DND-41 (cell line): ENCODE measurements around the gene LHPP.
A peak's percentile ranks its signal among the peaks of the same experiment; 100 is the strongest.

ENCODE experiments used
- ATAC-seq: fragments of 200-7000 bp; cut with Tn5 transposase; 3 replicates; pipeline ENCODE4 v1.9.1; 2021; ENCODE audit warnings: low read depth; ENCODE audit not compliant: insufficient read depth
- DNase-seq: peaks from one replicate; pipeline ENCODE4 v3.0.0-alpha.2; 2020
- H2AFZ ChIP-seq: 2 replicates; pipeline ENCODE4 v1.6.0; 2012; ENCODE audit warnings: low read depth, low read length
- H3K27ac ChIP-seq: 2 replicates; pipeline ENCODE4 v1.5.1; 2012; ENCODE audit warnings: low read length, inconsistent platforms
- H3K27me3 ChIP-seq: fragments of 200-600 bp; sonication (generic); 2 replicates; pipeline ENCODE4 v1.6.0; 2012; ENCODE audit warnings: low read length, mild to moderate bottlenecking, inconsistent platforms; ENCODE audit not compliant: insufficient read depth, poor library complexity
- H3K36me3 ChIP-seq: 2 replicates; pipeline ENCODE4 v1.5.1; 2012; ENCODE audit warnings: low read length, inconsistent platforms; ENCODE audit not compliant: insufficient read depth
- H3K4me1 ChIP-seq: 2 replicates; pipeline ENCODE4 v1.5.1; 2012; ENCODE audit warnings: mild to moderate bottlenecking, low read length; ENCODE audit not compliant: insufficient read depth
- H3K4me2 ChIP-seq: 2 replicates; pipeline ENCODE4 v1.6.0; 2012; ENCODE audit warnings: mild to moderate bottlenecking, moderate library complexity, low read length, inconsistent platforms; ENCODE audit not compliant: insufficient read depth
- H3K4me3 ChIP-seq, 2 experiments: fragments of 200-600 bp in 1 of 2; shearing (Covaris generic) in 1 of 2; 2 replicates each; pipeline ENCODE4 v1.5.1; 2012 to 2016; ENCODE audit warnings: inconsistent platforms in 2 of 2, low read length in 2 of 2, mild to moderate bottlenecking in 2 of 2, low read depth in 1 of 2, moderate library complexity in 1 of 2
- H3K79me2 ChIP-seq: 2 replicates; pipeline ENCODE4 v1.6.0; 2012; ENCODE audit warnings: low read length, inconsistent platforms; ENCODE audit not compliant: insufficient read depth
- H3K9ac ChIP-seq: 2 replicates; pipeline ENCODE4 v1.6.0; 2012; ENCODE audit warnings: low read depth, mild to moderate bottlenecking, inconsistent platforms, low read length, moderate library complexity
- H3K9me3 ChIP-seq: 2 replicates; pipeline ENCODE4 v1.5.1; 2012; ENCODE audit warnings: low read length, moderate library complexity, mild to moderate bottlenecking, inconsistent platforms; ENCODE audit not compliant: insufficient read depth, severe bottlenecking
- H4K20me1 ChIP-seq: 2 replicates; pipeline ENCODE4 v1.6.0; 2012; ENCODE audit warnings: low read length; ENCODE audit not compliant: insufficient read depth
- CTCF ChIP-seq: IDR thresholded peaks from 2 replicates; pipeline ENCODE4 v1.5.1; 2012; ENCODE audit warnings: borderline replicate concordance, low read length, moderate library complexity, mild to moderate bottlenecking; ENCODE audit not compliant: poor library complexity, severe bottlenecking; ENCODE audit errors: extremely low read depth
- EZH2 ChIP-seq: IDR thresholded peaks from 3 replicates; pipeline ENCODE4 v1.6.1; 2012; ENCODE audit warnings: borderline replicate concordance, low read depth, mild to moderate bottlenecking, moderate library complexity, low read length, inconsistent platforms; ENCODE audit not compliant: severe bottlenecking

Gene LHPP

GRCh38 chr10:124637746-124638145 lies 176.1 kb downstream of the LHPP start:
- no peak for DNase-seq
- no peak for TF ChIP-seq CTCF
- no peak for TF ChIP-seq EZH2
- no peak for ATAC-seq
- Histone ChIP-seq H3K9me3 (peaks cover 2% of the 10 kb centered on the region), H3K4me2 (no peak overlapping the region), H3K36me3 (peaks cover 82% of the 10 kb centered on the region), H3K9ac (no peak overlapping the region), H4K20me1 (peaks cover 5% of the 10 kb centered on the region), H3K27me3 (no peaks in the 10 kb centered on the region), H2AFZ (no peak overlapping the region), H3K79me2 (peaks cover 99% of the 10 kb centered on the region), H3K4me1 (peaks cover 81% of the 10 kb centered on the region), H3K27ac (peak overlapping the region; percentile 70), H3K4me3 (no peak overlapping the region)

- no peaks in the 10 kb centered on the region for H3K27me3 ChIP-seq
- peaks cover 85% of the 10 kb centered on the region for H3K36me3 ChIP-seq
- H3K9ac ChIP-seq, result no peak overlapping the region
- H3K79me2 ChIP-seq, result peaks cover 99% of the 10 kb centered on the region
- H4K20me1 ChIP-seq, result peaks cover 5% of the 10 kb centered on the region
- TF ChIP-seq EZH2 (no peak), CTCF (no peak)
- peaks cover 2% of the 10 kb centered on the region for H3K9me3 ChIP-seq
- peak overlapping the region; percentile 99 for H3K27ac ChIP-seq
- no peak overlapping the region for H3K4me3 ChIP-seq
- H2AFZ ChIP-seq, result no peak overlapping the region
- no peak for ATAC-seq
- no peak overlapping the region for H3K4me2 ChIP-seq
- DNase-seq, result no peak
- peaks cover 83% of the 10 kb centered on the region for H3K4me1 ChIP-seq
Measured at GRCh38 chr10:124639206-124639605, 177.6 kb downstream of the LHPP start.

- H4K20me1 ChIP-seq, result peaks cover 6% of the 10 kb centered on the region
- no peak for TF ChIP-seq EZH2
- no peak for TF ChIP-seq CTCF
Measured at GRCh38 chr10:124639646-124640045, 178.0 kb downstream of the LHPP start.

GRCh38 chr10:124640056-124640455 lies 178.4 kb downstream of the LHPP start:
- ATAC-seq (no peak), DNase-seq (no peak)
- no peak for TF ChIP-seq CTCF
- TF ChIP-seq EZH2, result no peak
- Histone ChIP-seq H3K9me3 (no peaks in the 10 kb centered on the region), H3K4me3 (no peak overlapping the region), H4K20me1 (peaks cover 9% of the 10 kb centered on the region), H2AFZ (no peak overlapping the region), H3K79me2 (peaks cover 99% of the 10 kb centered on the region), H3K4me1 (peaks cover 91% of the 10 kb centered on the region), H3K36me3 (peaks cover 88% of the 10 kb centered on the region), H3K9ac (peak overlapping the region; percentile 40; the same call in 1 of the 2 replicates), H3K27ac (peak overlapping the region; percentile 99), H3K4me2 (no peak overlapping the region), H3K27me3 (no peaks in the 10 kb centered on the region)

More at GRCh38 chr10:124639646-124640045, 178.0 kb downstream of the LHPP start:
- H3K4me2 ChIP-seq, result no peak overlapping the region
- no peak overlapping the region for H3K4me3 ChIP-seq
- peaks cover 99% of the 10 kb centered on the region for H3K79me2 ChIP-seq
- H3K27me3 ChIP-seq, result no peaks in the 10 kb centered on the region
- ATAC-seq (no peak), DNase-seq (no peak)
- peaks cover 85% of the 10 kb centered on the region for H3K36me3 ChIP-seq
- H3K27ac ChIP-seq, result peak overlapping the region; percentile 99
- peaks cover 2% of the 10 kb centered on the region for H3K9me3 ChIP-seq
- H3K9ac ChIP-seq, result peak overlapping the region; percentile 40; the same call in 1 of the 2 replicates
- no peak overlapping the region for H2AFZ ChIP-seq
- H3K4me1 ChIP-seq, result peaks cover 87% of the 10 kb centered on the region
